Measurements from ENCODE around the gene RAD23B.
A peak's percentile ranks its signal among the peaks of the same experiment; 100 is the strongest.

RAD23B gene

DNA sequence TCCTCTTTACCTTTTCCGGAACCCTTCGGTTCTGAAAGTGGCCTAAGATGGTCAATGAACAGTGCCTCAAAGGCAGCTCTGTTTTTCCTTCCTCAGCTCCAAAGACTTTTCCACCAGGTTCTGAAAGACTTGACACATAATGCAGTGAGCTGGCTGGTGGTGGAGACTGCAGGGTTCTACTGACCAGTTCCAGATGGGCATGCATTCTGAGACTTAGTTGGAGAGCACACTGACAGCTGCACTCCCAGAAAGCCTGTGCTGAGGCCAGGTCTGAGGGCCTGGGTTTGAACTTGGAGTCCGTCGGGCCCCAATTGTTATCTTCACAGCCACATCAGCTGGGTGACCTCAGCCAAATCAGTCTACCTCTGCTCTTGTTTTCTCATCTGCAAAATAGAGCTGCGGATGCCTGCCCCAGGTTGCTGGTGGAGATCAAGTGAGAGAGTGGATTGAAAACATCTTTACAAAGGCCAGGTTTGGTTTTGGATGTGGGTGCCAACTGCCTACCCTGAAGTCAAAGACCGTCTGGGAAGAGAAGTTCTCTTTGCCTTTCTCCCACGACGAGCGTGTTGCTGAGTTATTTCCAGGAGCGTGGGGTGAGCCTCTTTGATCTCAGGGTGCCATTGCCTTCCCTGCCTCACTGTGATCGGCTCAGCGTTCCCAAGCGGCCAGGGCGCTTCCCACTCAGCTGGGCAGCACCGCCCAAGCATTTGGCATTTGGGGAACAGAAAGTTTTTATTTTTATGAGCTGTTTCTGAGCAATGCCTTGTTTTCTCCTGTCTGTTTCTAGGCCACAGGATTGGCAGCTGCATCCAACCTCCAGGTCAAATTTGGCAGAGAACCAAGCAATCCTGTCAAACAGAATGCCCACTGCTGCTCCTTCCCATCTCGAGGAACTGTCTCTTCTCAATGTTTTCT, 54.9 kb downstream of the RAD23B start:
- no peak for DNase-seq

DNA sequence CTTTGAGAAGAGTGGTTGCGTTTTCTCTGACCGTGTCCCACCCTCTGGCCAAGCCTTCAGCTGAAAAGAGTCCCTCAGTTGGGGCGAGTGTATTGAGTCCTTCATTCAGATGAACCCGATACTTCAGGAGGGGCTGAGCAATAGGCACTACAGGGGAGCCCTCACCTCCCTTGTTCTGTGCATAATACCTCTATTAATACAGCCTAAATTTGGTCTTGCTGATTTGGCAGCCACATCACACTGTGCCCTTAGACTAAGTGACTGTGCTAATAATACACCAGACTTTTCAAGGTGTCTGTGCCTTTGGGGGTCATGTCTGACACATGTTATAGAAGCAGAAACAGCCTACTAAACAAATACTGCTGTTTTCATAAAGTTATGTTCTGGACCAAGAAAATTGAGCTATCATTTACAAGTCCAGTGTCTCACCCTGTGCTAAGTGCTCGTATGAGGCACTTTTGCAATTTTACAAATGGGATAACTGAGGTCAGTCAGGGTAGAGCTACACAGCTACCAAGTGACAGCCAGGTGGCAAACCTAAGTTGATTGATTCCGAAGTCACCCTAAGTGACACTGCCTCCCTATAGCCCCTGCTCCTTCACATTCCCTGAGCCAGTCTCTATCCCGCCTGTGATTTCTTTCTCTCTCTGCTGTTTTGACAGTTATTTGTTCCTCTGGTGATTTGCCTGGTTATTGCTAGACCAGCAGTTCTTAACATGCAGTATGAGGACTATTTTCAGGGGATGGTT, 56.0 kb downstream of the RAD23B start:
- no peak for DNase-seq

DNA sequence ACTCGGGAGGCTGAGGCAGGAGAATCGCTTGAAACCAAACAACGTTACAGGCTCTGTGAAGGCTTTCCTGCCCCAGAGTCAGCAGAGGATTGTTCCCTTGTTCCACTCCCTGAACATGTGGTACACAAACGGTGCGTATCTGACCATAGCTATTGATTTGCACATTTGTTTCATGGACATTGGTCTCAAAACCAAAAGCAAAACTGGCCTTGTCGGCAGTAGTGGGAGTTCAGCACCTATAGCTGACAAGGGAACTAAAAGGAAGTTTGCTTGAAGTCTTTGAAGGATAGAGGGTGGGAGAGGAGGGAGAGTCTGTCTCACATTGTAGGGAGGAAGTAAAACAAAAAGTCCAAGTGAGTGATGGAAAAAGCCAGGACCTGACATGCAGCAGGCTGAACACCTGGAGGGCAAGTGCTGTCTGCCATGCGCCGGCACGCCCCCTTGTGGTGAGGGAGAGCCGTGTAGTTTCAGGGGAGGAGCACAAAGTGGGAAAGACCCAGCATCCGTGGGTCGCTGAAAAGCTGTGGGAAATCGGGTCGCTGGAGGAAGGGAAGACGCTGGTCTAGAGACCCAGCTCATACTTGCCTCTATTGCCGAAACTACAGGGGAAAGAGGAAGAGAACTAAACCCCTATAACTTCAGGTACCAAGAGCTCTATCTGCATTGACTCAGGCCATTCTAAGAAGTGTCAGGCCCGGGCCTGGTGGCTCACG, 58.0 kb downstream of the RAD23B start:
- DNase-seq = peak; percentile 85

DNA sequence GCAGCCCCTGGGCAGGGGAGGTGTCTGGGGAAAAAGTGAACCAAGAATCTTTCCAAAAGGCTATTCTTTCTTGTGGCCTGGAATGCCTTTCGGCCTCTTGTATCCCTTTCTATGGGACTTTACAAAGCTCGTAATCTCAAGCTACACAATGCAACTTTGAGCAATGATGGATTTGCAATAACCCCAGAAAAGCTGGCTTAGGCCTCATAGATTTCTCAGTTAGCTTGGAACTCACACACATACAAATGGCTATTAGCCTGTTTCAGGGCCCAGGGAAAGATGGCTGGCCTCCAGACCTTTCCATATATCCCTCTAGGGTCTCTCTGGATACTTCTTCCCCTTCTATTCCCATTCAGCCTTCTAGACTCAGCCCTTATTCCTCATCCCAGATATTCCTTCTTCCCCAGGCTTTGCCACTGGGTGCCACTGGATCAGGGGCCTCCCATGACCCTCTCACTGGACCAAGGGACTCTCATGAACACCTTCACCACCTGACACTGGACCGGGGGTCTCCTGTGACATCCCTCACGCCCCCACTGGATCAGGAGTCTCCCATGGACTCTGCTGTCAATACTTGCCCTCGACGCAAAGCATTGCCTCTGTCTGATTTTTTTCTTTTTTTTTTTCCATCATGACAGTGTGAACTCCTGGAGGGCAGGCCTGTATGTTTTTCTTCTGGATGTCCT, 59.5 kb downstream of the RAD23B start:
- DNase-seq = no peak

DNA sequence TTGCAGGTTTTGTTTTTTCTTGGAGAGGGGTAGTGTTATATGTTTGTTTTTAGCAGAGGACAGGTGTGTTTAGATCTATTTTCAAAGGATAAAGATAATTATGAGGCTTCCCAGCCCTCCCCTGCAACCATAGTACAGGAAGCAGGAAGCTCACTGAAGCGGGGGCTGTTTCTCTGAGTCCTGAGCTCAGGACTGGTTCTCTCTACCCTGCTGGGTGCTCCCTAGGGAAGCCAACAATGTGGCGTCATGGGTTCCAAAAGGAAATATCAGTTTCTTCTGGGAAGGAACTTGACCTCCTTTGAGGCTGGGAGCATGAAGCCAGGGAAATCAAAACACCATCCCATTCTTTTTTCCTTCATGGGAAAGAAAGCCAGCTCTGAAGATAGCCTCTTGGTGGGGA, 62.2 kb downstream of the RAD23B start:
- no peak for DNase-seq

DNA sequence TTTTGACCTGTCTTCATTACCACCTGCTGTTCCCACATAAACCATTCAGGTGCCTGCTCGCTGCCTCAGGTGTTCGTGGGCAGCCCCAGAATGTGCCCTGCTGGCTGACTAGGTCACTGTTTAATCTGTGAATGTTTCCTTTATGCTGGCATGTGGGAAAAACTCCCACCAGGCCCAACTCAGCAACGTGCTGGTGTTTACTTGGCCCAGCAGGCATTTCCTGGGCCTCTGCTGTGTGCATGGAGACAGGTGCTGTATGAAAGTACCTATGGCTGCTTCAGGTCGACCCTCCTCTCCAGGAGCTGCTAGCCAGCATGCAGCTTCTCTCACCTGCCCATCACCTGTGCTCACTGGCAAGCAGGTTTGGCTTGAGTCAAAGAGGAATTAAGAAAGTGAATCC, 65.8 kb downstream of the RAD23B start:
- DNase-seq = no peak

DNA sequence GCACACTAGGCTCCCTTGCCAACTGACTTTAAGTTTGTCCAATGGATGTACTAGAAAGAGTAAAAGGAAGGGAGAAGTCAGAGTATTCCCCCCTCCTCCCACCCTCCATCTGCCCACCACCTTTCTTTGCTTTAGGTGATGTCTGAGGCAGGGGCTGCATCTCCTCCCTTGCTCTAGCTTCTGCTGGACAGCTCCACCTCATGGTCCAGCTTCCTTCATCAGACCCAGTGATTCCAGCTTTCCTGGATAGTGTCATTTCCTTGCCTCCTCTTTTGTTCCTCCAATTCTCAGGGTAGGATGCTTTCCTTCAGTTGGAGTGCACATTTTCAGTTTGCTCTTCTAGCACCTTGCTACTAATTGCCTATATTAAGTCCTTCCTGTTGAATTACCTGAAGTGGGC, 67.4 kb downstream of the RAD23B start:
- DNase-seq = no peak

DNA sequence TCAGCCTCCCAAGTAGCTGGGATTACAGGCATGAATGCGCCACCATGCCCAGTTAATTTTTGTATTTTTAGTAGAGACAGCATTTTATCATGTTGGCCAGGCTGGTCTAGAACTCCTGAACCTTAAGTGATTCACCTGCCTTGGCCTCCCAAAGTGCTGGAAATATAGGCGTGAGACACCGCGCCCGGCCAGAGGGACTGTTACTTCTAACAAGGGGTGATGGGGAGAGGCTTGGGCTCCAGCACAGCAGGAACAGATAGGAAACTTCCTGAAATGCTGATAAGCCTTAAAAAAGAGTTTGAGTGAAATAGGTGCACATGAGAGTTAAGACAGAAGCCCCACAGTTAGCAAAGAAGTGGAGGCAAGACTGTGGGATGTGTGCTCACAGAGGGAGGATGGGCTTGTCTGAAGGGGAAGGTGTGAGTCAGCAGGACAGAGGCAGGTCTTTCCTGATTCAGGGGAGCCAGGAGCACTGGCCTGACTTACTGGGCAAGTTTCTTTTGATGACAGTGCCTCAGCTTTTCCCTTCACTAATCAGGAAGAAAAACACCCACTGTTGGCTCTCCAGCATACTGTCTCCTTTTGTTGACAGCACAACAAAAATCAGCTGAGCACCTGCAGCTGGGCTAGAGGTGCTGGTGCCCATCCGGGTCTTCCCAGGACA, 68.4 kb downstream of the RAD23B start:
- no peak for DNase-seq

DNA sequence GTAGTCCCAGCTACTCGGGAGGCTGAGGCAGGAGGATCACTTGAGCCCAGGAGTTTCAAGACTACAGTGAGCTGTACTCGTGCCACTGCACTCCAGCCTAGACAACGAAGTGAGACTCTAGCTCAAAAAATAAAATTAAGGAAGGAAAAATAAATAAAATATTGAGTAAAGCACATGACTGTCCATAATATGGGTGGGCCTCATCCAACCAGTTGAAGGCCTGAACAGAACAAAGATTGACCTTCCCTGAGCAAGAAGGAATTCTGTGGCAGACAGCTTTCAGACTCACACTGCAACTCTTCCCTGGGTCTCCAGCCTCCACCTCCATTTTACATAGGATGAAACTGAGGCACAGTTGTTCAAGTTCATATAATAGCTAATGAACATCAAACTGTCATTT, 72.3 kb downstream of the RAD23B start:
- no peak for DNase-seq

DNA sequence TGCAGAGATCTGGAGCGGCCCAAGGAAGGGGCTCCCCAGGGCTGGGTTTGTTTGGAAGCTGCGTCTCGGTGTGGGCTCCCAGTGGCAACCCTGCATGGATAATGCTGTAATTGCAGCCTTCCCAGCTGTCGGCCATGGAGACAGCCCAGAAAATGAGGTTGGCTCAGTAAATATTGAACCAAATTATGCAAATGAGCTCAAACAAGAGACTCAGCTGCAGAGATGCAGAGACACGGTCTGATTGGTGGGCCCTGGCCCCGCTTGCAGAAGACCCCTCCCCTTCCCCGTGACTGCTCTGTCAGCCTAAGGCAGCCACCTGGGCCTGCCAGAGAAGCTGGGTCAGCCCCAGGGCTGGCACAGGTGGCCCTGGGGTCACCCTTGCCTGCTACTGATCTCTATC, 75.9 kb downstream of the RAD23B start:
- no peak for DNase-seq

DNA sequence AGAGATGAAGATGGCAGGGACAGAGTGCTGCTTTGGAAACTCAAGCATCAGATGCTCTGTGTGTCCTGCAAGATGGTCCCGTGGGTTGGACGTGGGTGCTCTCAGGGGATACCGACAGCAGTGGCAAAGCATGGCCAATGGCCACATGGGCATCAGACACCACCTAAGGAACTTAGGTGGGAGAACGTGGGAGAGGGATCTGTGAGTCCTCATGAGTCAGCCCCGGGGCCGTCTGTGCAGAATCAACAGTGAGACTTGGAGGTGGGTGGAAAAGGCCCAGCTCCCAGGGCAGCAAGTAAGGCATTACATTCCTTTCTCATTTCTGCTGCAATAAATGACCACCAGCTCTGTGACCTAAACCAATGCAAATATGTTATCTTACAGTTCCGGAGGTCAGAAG, 77.0 kb downstream of the RAD23B start:
- DNase-seq = no peak

DNA sequence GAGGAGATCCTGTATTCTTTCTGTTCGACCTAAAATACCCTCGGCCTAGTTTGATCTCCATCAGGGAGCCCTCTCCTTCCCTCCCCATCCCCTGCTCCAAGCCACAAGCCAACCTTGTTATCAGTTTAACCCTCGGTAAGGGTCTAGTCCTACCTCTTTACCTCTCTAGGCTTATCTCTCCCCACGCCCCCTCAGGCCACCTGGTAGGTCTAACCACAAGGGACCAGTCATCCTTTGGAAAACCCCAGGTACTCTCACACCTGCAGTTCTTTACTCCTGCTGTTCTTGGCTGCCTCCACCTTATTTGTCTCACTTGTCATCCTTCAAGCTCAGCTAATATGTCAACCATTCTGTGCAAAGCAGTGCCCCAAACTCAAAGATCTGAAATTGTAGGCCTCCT, 78.7 kb downstream of the RAD23B start:
- no peak for DNase-seq

DNA sequence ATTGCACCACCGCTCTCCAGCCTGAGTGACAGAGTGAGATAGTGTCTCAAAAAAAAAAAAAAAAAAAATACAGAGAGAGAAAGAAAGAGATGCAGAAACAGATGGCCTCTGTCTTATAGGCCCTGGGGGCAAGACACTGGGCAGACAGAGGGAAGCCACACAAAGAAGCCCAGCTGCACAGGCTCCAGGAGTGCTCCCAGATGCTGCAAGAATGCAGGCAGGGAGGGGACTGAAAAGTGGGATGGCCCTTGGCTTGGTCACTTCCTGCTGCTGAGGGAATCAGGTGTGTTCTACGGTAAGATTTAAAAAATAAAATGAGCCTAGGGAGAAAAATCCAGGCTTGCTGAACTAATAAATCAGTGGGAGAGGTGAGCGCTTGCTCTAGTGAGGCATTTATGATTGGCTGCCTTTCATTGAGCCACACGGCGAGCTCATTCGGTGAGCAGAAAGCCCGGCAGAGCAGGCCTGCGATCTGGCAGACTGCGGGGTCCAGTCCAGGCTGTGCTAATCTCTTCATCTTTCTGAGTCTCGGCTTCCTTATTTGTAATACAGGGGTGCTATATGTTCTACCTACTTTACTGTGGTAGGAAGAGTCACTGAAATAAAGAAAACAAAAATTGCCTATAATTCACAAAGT, 80.6 kb downstream of the RAD23B start:
- no peak for DNase-seq

DNA sequence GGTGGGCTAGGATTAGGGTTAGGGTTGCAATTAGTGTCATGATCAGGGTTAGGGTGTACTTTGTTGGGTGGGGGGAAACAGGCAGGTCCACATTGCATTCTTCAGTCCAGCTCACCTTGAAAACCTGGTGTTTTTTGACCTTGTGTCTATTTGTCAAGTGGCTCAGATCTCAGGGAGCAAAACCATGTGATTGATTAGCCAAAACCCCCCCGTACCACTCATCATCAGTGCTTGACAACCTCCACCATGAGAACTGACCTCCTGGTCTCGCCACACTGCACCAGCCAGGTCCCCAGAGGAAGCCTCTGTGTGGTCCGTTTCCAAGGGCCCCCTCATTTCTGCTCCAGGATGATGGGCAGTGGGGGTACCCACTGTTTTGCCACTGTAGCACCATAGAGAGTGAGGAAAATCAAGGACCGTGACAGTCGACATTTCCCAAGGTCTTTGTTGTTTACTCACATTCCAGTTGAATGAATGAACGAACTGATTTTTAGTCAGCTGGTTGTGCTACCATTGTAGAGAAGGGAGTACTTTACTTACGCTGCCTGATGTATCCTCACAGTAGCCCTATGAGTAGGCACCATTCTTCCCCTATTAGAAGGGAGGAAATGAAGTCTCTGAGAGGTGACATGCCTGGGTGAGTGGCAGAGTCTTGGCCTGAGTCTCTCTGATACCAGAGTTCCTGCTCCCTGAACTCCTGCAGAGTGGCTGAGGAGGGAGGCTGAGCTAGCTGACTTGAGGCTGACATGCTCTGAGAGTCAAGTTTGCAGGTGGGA, 84.8 kb downstream of the RAD23B start:
- no peak for DNase-seq

DNA sequence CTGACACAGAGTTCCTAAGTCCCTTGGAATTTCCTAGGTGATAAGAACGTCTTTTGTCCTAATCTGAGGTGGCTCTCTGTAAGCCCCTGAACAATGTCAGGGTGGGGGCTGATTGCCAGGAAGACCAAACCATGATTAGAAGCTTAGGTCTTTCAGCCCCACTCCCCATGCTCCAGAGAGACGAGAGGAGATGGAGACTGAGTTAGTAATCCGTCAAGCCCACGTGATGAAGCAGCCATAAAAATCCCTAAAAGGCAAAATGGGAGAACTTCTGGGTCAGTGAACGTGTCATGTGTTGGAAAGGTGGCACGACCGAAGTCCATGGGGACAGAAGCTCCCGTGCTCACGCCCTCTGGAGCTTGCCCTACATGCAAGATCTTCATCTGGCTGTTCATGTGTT, 85.6 kb downstream of the RAD23B start:
- DNase-seq = no peak

DNA sequence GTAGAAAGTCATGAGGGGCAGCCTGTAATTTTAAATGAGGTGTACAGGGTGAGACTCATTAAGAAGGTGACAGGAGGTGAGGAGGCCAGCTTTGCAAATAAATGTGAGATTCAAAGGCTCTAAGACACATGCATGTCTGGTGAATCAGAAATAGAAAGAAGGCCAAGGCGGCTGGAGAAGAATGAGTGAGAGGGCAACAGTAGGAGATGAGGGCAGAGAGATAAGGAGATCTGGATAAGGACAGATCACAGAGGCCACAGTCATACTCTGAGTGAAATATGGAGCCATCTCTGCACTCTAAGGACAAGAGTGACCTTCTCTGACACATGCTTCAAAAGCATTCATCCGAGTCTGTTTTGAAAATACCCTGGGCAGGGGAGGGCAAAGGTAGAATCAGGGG, 90.7 kb downstream of the RAD23B start:
- no peak for DNase-seq

DNA sequence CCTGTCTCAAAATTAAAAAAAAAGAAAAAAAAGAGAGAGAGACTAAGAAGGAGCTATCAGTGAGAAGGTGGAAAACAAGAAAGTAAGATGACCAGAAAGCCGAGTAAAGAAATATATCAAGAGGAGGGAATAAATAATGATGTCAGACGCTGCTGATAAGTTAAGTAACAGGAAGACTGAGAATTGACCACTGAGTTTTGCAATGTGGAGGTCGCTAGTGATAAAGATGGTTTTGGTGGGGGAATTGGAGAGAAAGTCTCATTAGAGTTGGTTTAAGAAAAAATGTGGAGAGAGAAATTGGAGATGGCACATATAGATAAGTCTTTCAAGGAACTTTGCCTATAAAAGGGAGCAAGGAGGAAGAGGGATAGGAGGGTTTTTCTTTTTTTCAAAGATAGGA, 91.9 kb downstream of the RAD23B start:
- no peak for DNase-seq

DNA sequence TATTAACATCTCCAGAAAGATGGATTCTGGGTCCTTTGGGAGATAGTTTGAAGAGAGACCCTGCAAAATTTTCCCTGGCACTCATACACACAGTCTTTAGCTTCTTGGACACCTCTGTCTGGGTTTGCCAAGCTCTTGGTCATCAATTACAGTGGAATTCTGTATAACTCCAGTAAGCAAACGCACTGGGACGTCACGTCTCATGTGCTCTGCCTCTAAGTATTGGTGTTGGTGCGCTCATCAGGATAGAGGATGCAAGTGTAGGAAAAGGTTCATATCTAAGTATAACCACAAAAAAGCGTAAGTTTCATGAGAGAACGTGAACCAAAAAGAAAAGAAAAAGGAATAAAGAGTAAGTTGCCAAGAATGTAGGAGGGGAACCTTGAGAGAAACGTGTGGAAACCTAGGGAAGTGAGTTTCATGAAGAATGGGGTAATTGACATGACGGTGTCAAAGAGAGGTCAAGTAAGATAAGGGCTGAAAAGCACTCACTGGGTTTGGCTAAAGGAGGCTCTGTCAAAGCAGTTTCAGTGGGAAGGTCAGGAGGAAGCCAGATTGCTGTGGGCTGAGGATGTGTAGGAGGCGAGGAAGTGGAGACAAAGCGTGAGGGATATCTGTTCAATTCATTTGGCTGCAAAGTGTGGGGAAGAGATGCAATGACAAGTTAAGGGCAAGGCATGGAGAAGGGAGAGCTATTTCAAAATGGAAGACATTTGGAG, 92.7 kb downstream of the RAD23B start:
- DNase-seq = no peak

DNA sequence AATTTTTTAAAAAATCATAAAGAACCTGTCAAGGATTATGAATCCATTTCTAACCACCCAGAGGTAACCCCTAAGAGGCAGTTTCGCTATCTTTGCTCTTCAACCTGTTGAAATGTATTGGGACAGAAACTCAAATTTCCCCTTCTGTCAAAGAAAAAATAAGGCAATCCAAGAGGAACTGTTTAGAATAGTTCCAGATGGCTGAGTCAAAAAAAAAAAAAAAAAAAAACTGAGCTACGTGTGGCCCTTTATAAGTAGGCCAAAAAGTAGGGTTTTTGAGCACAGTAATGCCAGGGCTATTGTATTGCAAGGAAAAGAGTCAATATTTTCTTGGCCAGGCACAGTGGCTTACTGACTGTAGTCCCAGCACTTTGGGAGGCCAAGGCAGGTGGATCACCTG, 94.9 kb downstream of the RAD23B start:
- no peak for DNase-seq
